Activated CD8-positive, alpha-beta T cell treated with anti-CD3 and anti-CD28 coated beads, Interleukin-2, amount 10 ng/mL, durations not matched to agents 7 days and 5 days (primary cell): Measurements from ENCODE around the gene RGS18. TPM values are rescaled to one million over a fixed set of nuclear protein-coding genes. Genes with fewer than 3 reads are reported as not detected.
"Not testable (repeated sequence)": the region's sequence is repeated elsewhere in the genome, so short reads cannot be mapped to it uniquely, and the experiment has no call there.

ENCODE experiments used
- ATAC-seq: fragments of 150-1000 bp; cut with Tn5 transposase; one replicate; pipeline ENCODE4 v1.10.0; 2021; ENCODE audit warnings: moderate library complexity
- CTCF ChIA-PET: fragments of 350-600 bp; sonication (Branson Sonifier 250); formaldehyde crosslinking; loops from one replicate; lab custom pipeline; 2021; ENCODE audit warnings: antibody characterized with exemption; lab: Charles Lee
- POLR2A ChIA-PET: fragments of 350-600 bp; sonication (Branson Sonifier 250); formaldehyde crosslinking; loops from one replicate; lab custom pipeline; 2021; ENCODE audit warnings: antibody characterized with exemption; lab: Charles Lee
- DNase-seq: peaks from one replicate; pipeline ENCODE4 v3.0.0-alpha.2; 2020
- H3K27ac Mint-ChIP-seq: one replicate; pipeline ENCODE4 v1.8.0; 2021; ENCODE audit warnings: mild to moderate bottlenecking, mixed read lengths
- H3K27me3 Mint-ChIP-seq: one replicate; pipeline ENCODE4 v1.8.0; 2021; ENCODE audit warnings: low read depth, mixed read lengths
- H3K36me3 Mint-ChIP-seq: one replicate; pipeline ENCODE4 v1.8.0; 2021; ENCODE audit warnings: low read depth, mixed read lengths
- H3K4me1 Mint-ChIP-seq: one replicate; pipeline ENCODE4 v1.8.0; 2021; ENCODE audit warnings: low read depth, mixed read lengths
- H3K4me3 Mint-ChIP-seq: one replicate; pipeline ENCODE4 v1.8.0; 2021; ENCODE audit warnings: mild to moderate bottlenecking, mixed read lengths
- H3K9me3 Mint-ChIP-seq: one replicate; pipeline ENCODE4 v1.8.0; 2022; ENCODE audit warnings: mixed read lengths; ENCODE audit not compliant: insufficient read depth
- total RNA-seq, 2 experiments: library from RNA; stranded (reverse); gene quantifications; one replicate each; pipeline ENCODE4 v1.2.3, GENCODE V29; 2021

Gene RGS18
- total RNA-seq, 2 experiments from 2014 or later: 0.18 to 0.40 TPM

GRCh38 chr1:192225703-192226102, 67.4 kb downstream of the RGS18 start:
- no peak overlapping the region for H3K4me3 Mint-ChIP-seq
- H3K27ac Mint-ChIP-seq: no peak overlapping the region

GRCh38 chr1:192227330-192227729, 69.1 kb downstream of the RGS18 start:
- Mint-ChIP-seq H3K27me3 (no peaks in the 10 kb centered on the region), H3K27ac (no peak overlapping the region), H3K9me3 (no peaks in the 10 kb centered on the region), H3K4me1 (no peaks in the 10 kb centered on the region), H3K36me3 (no peaks in the 10 kb centered on the region), H3K4me3 (no peak overlapping the region)
- DNase-seq: no peak
- no peak for ATAC-seq
- ChIA-PET POLR2A (no interaction called here), CTCF (no interaction called here)

More at GRCh38 chr1:192225703-192226102, 67.4 kb downstream of the RGS18 start:
- no peak for ATAC-seq
- Mint-ChIP-seq H3K36me3 (no peaks in the 10 kb centered on the region), H3K9me3 (no peaks in the 10 kb centered on the region), H3K27me3 (no peaks in the 10 kb centered on the region), H3K4me1 (no peaks in the 10 kb centered on the region)
- CTCF ChIA-PET: no interaction called here
- POLR2A ChIA-PET: no interaction called here
- no peak for DNase-seq

GRCh38 chr1:192227980-192228379, 69.7 kb downstream of the RGS18 start:
- H3K27ac Mint-ChIP-seq, H3K36me3 Mint-ChIP-seq, H3K9me3 Mint-ChIP-seq, POLR2A ChIA-PET, CTCF ChIA-PET, H3K4me1 Mint-ChIP-seq, H3K27me3 Mint-ChIP-seq, DNase-seq, H3K4me3 Mint-ChIP-seq, ATAC-seq: not testable (repeated sequence)

GRCh38 chr1:192232817-192233417, 74.7 kb downstream of the RGS18 start:
- ChIA-PET POLR2A (no interaction called here), CTCF (no interaction called here)
- no peaks in the 10 kb centered on the region for H3K36me3 Mint-ChIP-seq
- no peak overlapping the region for H3K27ac Mint-ChIP-seq
- H3K4me3 Mint-ChIP-seq: no peak overlapping the region
- DNase-seq: no peak
- no peaks in the 10 kb centered on the region for H3K9me3 Mint-ChIP-seq
- no peak for ATAC-seq
- no peaks in the 10 kb centered on the region for H3K27me3 Mint-ChIP-seq
- H3K4me1 Mint-ChIP-seq: no peaks in the 10 kb centered on the region

GRCh38 chr1:192235127-192235526, 76.9 kb downstream of the RGS18 start:
- ATAC-seq (no peak), DNase-seq (no peak)
- ChIA-PET CTCF (no interaction called here), POLR2A (no interaction called here)
- no peaks in the 10 kb centered on the region for H3K9me3 Mint-ChIP-seq
- H3K27ac Mint-ChIP-seq: no peak overlapping the region
- no peaks in the 10 kb centered on the region for H3K36me3 Mint-ChIP-seq
- H3K27me3 Mint-ChIP-seq: no peaks in the 10 kb centered on the region
- no peaks in the 10 kb centered on the region for H3K4me1 Mint-ChIP-seq
- H3K4me3 Mint-ChIP-seq: no peak overlapping the region

Other genes starting within 250 kb of the RGS18 start
- gene RGS21, start 158.5 kb downstream of the RGS18 start, total RNA-seq: not detected